IMR-90 (cell line): ENCODE measurements around the gene MDM1. TPM values are rescaled to one million over a fixed set of nuclear protein-coding genes. Genes with fewer than 3 reads are reported as not detected.

Experiments
- ATAC-seq: fragments of 200-7000 bp; cut with Tn5 transposase; 2 replicates; pipeline ENCODE4 v1.9.1; 2020; ENCODE audit warnings: low read depth, mild to moderate bottlenecking, moderate library complexity
- BruUV-seq: library from RNA; stranded (reverse); fragments of 400-500 nt; replicated peaks from 2 replicates; lab custom pipeline; 2021; lab: Mats Ljungman, UMichigan
- CTCF ChIA-PET: fragments of 300-600 bp; formaldehyde crosslinking; extraction: SDS; loops from one replicate; lab custom pipeline; 2021; ENCODE audit warnings: antibody characterized with exemption; lab: Yijun Ruan, JAX
- POLR2A ChIA-PET: fragments of 300-600 bp; sonication (Branson Sonifier 250); formaldehyde crosslinking; loops from one replicate; lab custom pipeline; 2022; ENCODE audit warnings: antibody characterized with exemption; ENCODE audit not compliant: unreplicated experiment; lab: Charles Lee
- DNase-seq: peaks from one replicate; pipeline ENCODE4 v3.0.0; 2013
- H2AFZ ChIP-seq: replicated peaks from 2 replicates; pipeline ENCODE3; 2013; ENCODE audit warnings: low read length, mild to moderate bottlenecking; ENCODE audit not compliant: poor library complexity
- H2AK5ac ChIP-seq: 2 replicates; pipeline ENCODE4 v1.6.1; 2013; ENCODE audit warnings: low read depth, low read length, inconsistent platforms
- H2AK9ac ChIP-seq: replicated peaks from 2 replicates; pipeline ENCODE3; 2013; ENCODE audit warnings: mild to moderate bottlenecking, low read depth, low read length, moderate library complexity; ENCODE audit not compliant: poor library complexity
- H2BK120ac ChIP-seq: 2 replicates; pipeline ENCODE4 v1.6.1; 2013; ENCODE audit warnings: low read depth, low read length, inconsistent platforms
- H2BK15ac ChIP-seq: 3 replicates; pipeline ENCODE4 v1.6.1; 2013; ENCODE audit warnings: low read depth, low read length, inconsistent platforms
- H2BK20ac ChIP-seq: 2 replicates; pipeline ENCODE4 v1.6.1; 2013; ENCODE audit warnings: low read depth, mild to moderate bottlenecking, inconsistent platforms, low read length, moderate library complexity
- H2BK5ac ChIP-seq: 2 replicates; pipeline ENCODE4 v1.6.1; 2013; ENCODE audit warnings: mild to moderate bottlenecking, low read depth, low read length, inconsistent platforms; ENCODE audit not compliant: poor library complexity, severe bottlenecking
- H3K14ac ChIP-seq: replicated peaks from 2 replicates; pipeline ENCODE4 v1.6.1; 2013; ENCODE audit warnings: low read depth, low read length, inconsistent platforms
- H3K18ac ChIP-seq: 2 replicates; pipeline ENCODE4 v1.6.1; 2013; ENCODE audit warnings: low read depth, low read length, control low read depth
- H3K23ac ChIP-seq: 2 replicates; pipeline ENCODE4 v1.6.1; 2013; ENCODE audit warnings: low read depth, low read length, inconsistent platforms
- H3K27ac ChIP-seq: 2 replicates; pipeline ENCODE4 v1.5.1; 2013; ENCODE audit warnings: mild to moderate bottlenecking, control low read depth, low read length; ENCODE audit not compliant: insufficient read depth
- H3K27me3 ChIP-seq: 2 replicates; pipeline ENCODE4 v1.6.1; 2013; ENCODE audit warnings: low read length; ENCODE audit not compliant: control insufficient read depth, insufficient read depth
- H3K36me3 ChIP-seq: 2 replicates; pipeline ENCODE4 v1.6.1; 2013; ENCODE audit warnings: low read length, mixed read lengths; ENCODE audit not compliant: control insufficient read depth, insufficient read depth
- H3K4ac ChIP-seq: 2 replicates; pipeline ENCODE4 v1.6.1; 2013; ENCODE audit warnings: low read depth, low read length, inconsistent platforms
- H3K4me1 ChIP-seq: 2 replicates; pipeline ENCODE4 v1.6.1; 2013; ENCODE audit warnings: low read length, mixed read lengths; ENCODE audit not compliant: control insufficient read depth, insufficient read depth
- H3K4me2 ChIP-seq: 2 replicates; pipeline ENCODE4 v1.6.1; 2013; ENCODE audit warnings: low read depth, mild to moderate bottlenecking, control low read depth, low read length, moderate library complexity
- H3K4me3 ChIP-seq: 2 replicates; pipeline ENCODE4 v1.5.1; 2013; ENCODE audit warnings: low read depth, mild to moderate bottlenecking, control low read depth, low read length, moderate library complexity; ENCODE audit not compliant: insufficient read depth
- H3K56ac ChIP-seq: 2 replicates; pipeline ENCODE4 v1.6.1; 2013; ENCODE audit warnings: low read length, inconsistent platforms; ENCODE audit not compliant: insufficient read depth; ENCODE audit errors: extremely low read depth
- H3K79me1 ChIP-seq, 2 experiments: 2 replicates each; pipeline ENCODE4 v1.6.1; 2013; ENCODE audit warnings: low read length in 2 of 2, inconsistent platforms in 1 of 2, low read depth in 1 of 2
- H3K9ac ChIP-seq: 2 replicates; pipeline ENCODE4 v1.6.1; 2013; ENCODE audit warnings: low read depth, low read length, control low read depth
- H3K9me1 ChIP-seq: 2 replicates; pipeline ENCODE4 v1.6.1; 2013; ENCODE audit warnings: low read length, inconsistent platforms; ENCODE audit not compliant: insufficient read depth
- H3K9me3 ChIP-seq: 2 replicates; pipeline ENCODE4 v1.6.1; 2013; ENCODE audit warnings: low read length; ENCODE audit not compliant: control insufficient read depth, insufficient read depth
- H4K20me1 ChIP-seq: 2 replicates; pipeline ENCODE4 v1.6.1; 2013; ENCODE audit warnings: low read length, inconsistent platforms; ENCODE audit not compliant: insufficient read depth
- H4K5ac ChIP-seq: 2 replicates; pipeline ENCODE4 v1.6.1; 2013; ENCODE audit warnings: mild to moderate bottlenecking, low read depth, low read length, control low read depth
- H4K8ac ChIP-seq, 2 experiments: 2 replicates each; pipeline ENCODE4 v1.6.1; 2013; ENCODE audit warnings: low read depth in 2 of 2, low read length in 2 of 2, control low read depth in 1 of 2, inconsistent platforms in 1 of 2
- H4K91ac ChIP-seq: 2 replicates; pipeline ENCODE4 v1.6.1; 2013; ENCODE audit warnings: low read depth, low read length, inconsistent platforms; ENCODE audit not compliant: insufficient read depth
- CHD1 ChIP-seq: IDR thresholded peaks from 2 replicates; pipeline ENCODE4 v1.6.1; 2012; ENCODE audit warnings: low read depth, low read length, improper control_type of control experiment
- MAZ ChIP-seq: IDR thresholded peaks from 2 replicates; pipeline ENCODE4 v1.6.1; 2012; ENCODE audit warnings: low read depth, mild to moderate bottlenecking, low read length, improper control_type of control experiment, moderate library complexity, borderline replicate concordance
- MXI1 ChIP-seq: IDR thresholded peaks from 2 replicates; pipeline ENCODE4 v1.6.1; 2012; ENCODE audit warnings: low read depth, mild to moderate bottlenecking, low read length, moderate library complexity, borderline replicate concordance
- POLR2A ChIP-seq: IDR thresholded peaks from 2 replicates; pipeline ENCODE4 v1.6.1; 2012; ENCODE audit warnings: mild to moderate bottlenecking, low read depth, low read length
- RAD21 ChIP-seq: IDR thresholded peaks from 2 replicates; pipeline ENCODE4 v1.6.1; 2012; ENCODE audit warnings: low read length, improper control_type of control experiment
- RCOR1 ChIP-seq: IDR thresholded peaks from 2 replicates; pipeline ENCODE4 v1.6.1; 2012; ENCODE audit warnings: mild to moderate bottlenecking, low read length, improper control_type of control experiment; ENCODE audit not compliant: insufficient replicate concordance
- RFX5 ChIP-seq: IDR thresholded peaks from 2 replicates; pipeline ENCODE4 v1.8.0; 2012; ENCODE audit warnings: low read depth, mild to moderate bottlenecking, low read length, moderate library complexity
- SMC3 ChIP-seq: fragments of 150-350 bp; IDR thresholded peaks from 2 replicates; pipeline ENCODE4 v1.6.1; 2016; ENCODE audit warnings: low read depth, mild to moderate bottlenecking, antibody characterized with exemption, low read length, moderate library complexity
- WGBS, 2 experiments: methylation state at CpG; one replicate each; pipeline versions ENCODE4 v1.1.5 to v1.1.7; 2013; ENCODE audit warnings: missing lambda C conversion rate in 2 of 2; ENCODE audit not compliant: insufficient read length in 1 of 2; ENCODE audit errors: extremely low coverage in 2 of 2; 5-methylcytosine and 5-hydroxymethylcytosine counted together
- dilution Hi-C: fragments of 300-500 bp; cut with HindIII; formaldehyde crosslinking; loops from one replicate; pipeline ENCODE4 v1.14.3; 2018; ENCODE audit warnings: low sequenced_read_pairs; ENCODE audit not compliant: unreplicated experiment
- in situ Hi-C: fragments of 300-500 bp; cut with MboI; formaldehyde crosslinking; loops from 3 replicates; pipeline ENCODE4 v1.14.3; 2019; ENCODE audit warnings: low sequenced_read_pairs, inconsistent platforms, mixed read lengths
- intact Hi-C: fragments of 100-400 bp; cut with micrococcal nuclease; formaldehyde crosslinking; loops from 2 replicates; pipeline ENCODE4 v1.10.0; 2022
- polyA plus RNA-seq, 3 experiments: library from polyadenylated mRNA; depleted of rRNA; stranded (reverse); fragments of >200 nt; gene quantifications; 2 replicates each; pipeline ENCODE4 v1.2.3, GENCODE V29; 2012; ENCODE audit warnings: low replicate concordance in 1 of 3
- total RNA-seq: library from RNA; depleted of rRNA; stranded (reverse); fragments of >200 nt; gene quantifications from 2 replicates; pipeline ENCODE4 v1.2.3, GENCODE V29; 2012
- TF ChIP-seq, protein P1 (sequence below): fragments of 150-350 bp; IDR thresholded peaks from 2 replicates; pipeline ENCODE4 v1.6.1; 2016; ENCODE audit warnings: low read depth, mild to moderate bottlenecking, low read length, moderate library complexity, borderline replicate concordance
- TF ChIP-seq, protein P2 (sequence below): conservative IDR thresholded peaks from 2 replicates; pipeline ENCODE4 v1.5.1; 2012; ENCODE audit warnings: mild to moderate bottlenecking, low read depth, low read length, improper control_type of control experiment
- TF ChIP-seq, protein P3 (sequence below): fragments of 150-350 bp; IDR thresholded peaks from 2 replicates; pipeline ENCODE4 v1.6.1; 2017; ENCODE audit warnings: mild to moderate bottlenecking, antibody characterized with exemption, low read length, low read depth

MDM1 gene
- total and polyA plus RNA-seq, 2 of the 4 experiments (the other 2 are of a cell fraction): 5.6 to 5.7 TPM

DNA sequence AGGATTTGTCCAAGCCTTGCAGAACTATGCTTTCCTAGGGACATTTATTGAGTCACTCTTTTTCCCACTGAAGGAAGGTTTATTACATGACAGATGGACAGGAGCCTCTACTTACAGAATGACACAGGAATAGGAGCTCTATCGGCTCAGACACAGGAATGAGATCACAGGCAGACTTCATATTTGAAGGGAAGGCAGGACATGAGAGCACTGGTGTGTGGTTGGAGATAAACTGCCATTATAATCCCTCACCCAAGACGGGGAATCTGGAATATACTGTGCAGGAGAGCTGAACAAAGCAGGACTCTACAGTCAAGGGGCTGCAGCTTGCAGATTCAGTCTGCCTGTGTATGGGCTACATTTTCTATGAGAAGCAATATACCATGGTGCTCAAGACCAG lies 51.9 kb downstream of the MDM1 start:
- intact Hi-C loops (no loop called here), dilution Hi-C loops (no loop called here), in situ Hi-C loops (no loop called here)
- H3K14ac ChIP-seq: no peak overlapping the region
- no peaks in the 10 kb centered on the region for H4K20me1 ChIP-seq
- no peaks in the 10 kb centered on the region for H3K4me1 ChIP-seq
- ATAC-seq: no peak
- H2BK15ac ChIP-seq: no peak overlapping the region
- no peak overlapping the region for H4K8ac ChIP-seq
- no peak overlapping the region for H4K5ac ChIP-seq
- CTCF ChIA-PET: no interaction called here
- no peak overlapping the region for H2BK120ac ChIP-seq
- H2AK5ac ChIP-seq: no peak overlapping the region
- no peak overlapping the region for H2AFZ ChIP-seq
- no peaks in the 10 kb centered on the region for H3K79me1 ChIP-seq
- no TSS peak for BruUV-seq
- no peak overlapping the region for H3K18ac ChIP-seq
- TF ChIP-seq, protein P1, sequence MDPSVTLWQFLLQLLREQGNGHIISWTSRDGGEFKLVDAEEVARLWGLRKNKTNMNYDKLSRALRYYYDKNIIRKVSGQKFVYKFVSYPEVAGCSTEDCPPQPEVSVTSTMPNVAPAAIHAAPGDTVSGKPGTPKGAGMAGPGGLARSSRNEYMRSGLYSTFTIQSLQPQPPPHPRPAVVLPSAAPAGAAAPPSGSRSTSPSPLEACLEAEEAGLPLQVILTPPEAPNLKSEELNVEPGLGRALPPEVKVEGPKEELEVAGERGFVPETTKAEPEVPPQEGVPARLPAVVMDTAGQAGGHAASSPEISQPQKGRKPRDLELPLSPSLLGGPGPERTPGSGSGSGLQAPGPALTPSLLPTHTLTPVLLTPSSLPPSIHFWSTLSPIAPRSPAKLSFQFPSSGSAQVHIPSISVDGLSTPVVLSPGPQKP: no peak
- TF ChIP-seq CHD1 (no peak), RAD21 (no peak), MXI1 (no peak), MAZ (no peak), RCOR1 (no peak), POLR2A (no peak), SMC3 (no peak), RFX5 (no peak)
- TF ChIP-seq, protein P2, sequence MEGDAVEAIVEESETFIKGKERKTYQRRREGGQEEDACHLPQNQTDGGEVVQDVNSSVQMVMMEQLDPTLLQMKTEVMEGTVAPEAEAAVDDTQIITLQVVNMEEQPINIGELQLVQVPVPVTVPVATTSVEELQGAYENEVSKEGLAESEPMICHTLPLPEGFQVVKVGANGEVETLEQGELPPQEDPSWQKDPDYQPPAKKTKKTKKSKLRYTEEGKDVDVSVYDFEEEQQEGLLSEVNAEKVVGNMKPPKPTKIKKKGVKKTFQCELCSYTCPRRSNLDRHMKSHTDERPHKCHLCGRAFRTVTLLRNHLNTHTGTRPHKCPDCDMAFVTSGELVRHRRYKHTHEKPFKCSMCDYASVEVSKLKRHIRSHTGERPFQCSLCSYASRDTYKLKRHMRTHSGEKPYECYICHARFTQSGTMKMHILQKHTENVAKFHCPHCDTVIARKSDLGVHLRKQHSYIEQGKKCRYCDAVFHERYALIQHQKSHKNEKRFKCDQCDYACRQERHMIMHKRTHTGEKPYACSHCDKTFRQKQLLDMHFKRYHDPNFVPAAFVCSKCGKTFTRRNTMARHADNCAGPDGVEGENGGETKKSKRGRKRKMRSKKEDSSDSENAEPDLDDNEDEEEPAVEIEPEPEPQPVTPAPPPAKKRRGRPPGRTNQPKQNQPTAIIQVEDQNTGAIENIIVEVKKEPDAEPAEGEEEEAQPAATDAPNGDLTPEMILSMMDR: no peak
- TF ChIP-seq, protein P3, sequence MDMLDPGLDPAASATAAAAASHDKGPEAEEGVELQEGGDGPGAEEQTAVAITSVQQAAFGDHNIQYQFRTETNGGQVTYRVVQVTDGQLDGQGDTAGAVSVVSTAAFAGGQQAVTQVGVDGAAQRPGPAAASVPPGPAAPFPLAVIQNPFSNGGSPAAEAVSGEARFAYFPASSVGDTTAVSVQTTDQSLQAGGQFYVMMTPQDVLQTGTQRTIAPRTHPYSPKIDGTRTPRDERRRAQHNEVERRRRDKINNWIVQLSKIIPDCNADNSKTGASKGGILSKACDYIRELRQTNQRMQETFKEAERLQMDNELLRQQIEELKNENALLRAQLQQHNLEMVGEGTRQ: no peak
- POLR2A ChIA-PET: no interaction called here
- H3K9ac ChIP-seq: no peak overlapping the region
- no peak overlapping the region for H2AK9ac ChIP-seq
- no peak for DNase-seq
- H3K4me3 ChIP-seq: no peak overlapping the region
- no peak overlapping the region for H3K56ac ChIP-seq
- H3K36me3 ChIP-seq: no peaks in the 10 kb centered on the region
- H4K91ac ChIP-seq: no peak overlapping the region
- H3K4me2 ChIP-seq: no peak overlapping the region
- H2BK20ac ChIP-seq: no peak overlapping the region
- no peak overlapping the region for H3K4ac ChIP-seq
- no peaks in the 10 kb centered on the region for H3K9me3 ChIP-seq
- WGBS, 2 experiments: no CpG with 5 or more reads among the region's 2 CpGs
- no peak overlapping the region for H3K23ac ChIP-seq
- H2BK5ac ChIP-seq: no peak overlapping the region
- H3K27me3 ChIP-seq: no peaks in the 10 kb centered on the region
- no peaks in the 10 kb centered on the region for H3K9me1 ChIP-seq
- H3K27ac ChIP-seq: no peak overlapping the region
